ENCODE data around the gene HLA-DRB5.

HLA-DRB5 gene

DNA sequence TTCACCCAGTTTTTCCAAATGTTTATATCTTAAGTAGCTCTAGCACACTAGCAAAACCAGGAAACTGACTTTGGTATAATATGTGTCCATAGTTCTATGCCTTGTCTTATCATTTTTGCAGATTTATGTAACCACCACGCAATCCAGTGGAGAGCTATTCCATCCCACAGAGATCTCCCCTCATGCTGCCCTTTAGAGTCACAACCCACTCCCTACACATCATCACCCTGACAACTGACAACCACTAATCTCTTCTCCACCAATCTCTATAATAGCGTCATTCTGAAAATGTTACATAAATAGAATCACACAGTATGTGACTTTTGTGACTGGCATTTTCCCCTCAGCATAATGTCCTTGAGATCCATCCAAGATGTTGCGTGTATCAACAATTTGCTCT is 29.1 kb downstream of the HLA-DRB5 start:
- Histone ChIP-seq H3K36me3 (ENCODE audit: control insufficient read depth, low read length) (no peaks in the 10 kb centered on the region), H3F3A (ENCODE audit: control insufficient read depth, insufficient read depth) (no peaks in the 10 kb centered on the region), H3K4me3 (ENCODE audit: low read length) (no peak overlapping the region), H4K20me1 (ENCODE audit: control insufficient read depth, insufficient read depth, low read depth, low read length) (no peaks in the 10 kb centered on the region), H3K4me2 (ENCODE audit: low read length) (no peak overlapping the region), H3K27me3 (ENCODE audit: control insufficient read depth, low read length) (no peaks in the 10 kb centered on the region), H3K9me3 (ENCODE audit: control insufficient read depth, insufficient read depth, low read length) (no peaks in the 10 kb centered on the region), H3K9me2 (replicated peaks; ENCODE audit: control insufficient read depth, low read length) (no peaks in the 10 kb centered on the region), H3K4me1 (ENCODE audit: control insufficient read depth, low read length) (no peaks in the 10 kb centered on the region), H3K79me2 (ENCODE audit: control insufficient read depth, low read length) (no peaks in the 10 kb centered on the region), H3K27ac (ENCODE audit: low read depth, low read length) (no peak overlapping the region)
- TF ChIP-seq, protein P1, sequence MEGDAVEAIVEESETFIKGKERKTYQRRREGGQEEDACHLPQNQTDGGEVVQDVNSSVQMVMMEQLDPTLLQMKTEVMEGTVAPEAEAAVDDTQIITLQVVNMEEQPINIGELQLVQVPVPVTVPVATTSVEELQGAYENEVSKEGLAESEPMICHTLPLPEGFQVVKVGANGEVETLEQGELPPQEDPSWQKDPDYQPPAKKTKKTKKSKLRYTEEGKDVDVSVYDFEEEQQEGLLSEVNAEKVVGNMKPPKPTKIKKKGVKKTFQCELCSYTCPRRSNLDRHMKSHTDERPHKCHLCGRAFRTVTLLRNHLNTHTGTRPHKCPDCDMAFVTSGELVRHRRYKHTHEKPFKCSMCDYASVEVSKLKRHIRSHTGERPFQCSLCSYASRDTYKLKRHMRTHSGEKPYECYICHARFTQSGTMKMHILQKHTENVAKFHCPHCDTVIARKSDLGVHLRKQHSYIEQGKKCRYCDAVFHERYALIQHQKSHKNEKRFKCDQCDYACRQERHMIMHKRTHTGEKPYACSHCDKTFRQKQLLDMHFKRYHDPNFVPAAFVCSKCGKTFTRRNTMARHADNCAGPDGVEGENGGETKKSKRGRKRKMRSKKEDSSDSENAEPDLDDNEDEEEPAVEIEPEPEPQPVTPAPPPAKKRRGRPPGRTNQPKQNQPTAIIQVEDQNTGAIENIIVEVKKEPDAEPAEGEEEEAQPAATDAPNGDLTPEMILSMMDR (IDR thresholded peaks at IDR 0.05; ENCODE audit: low read depth, low read length, poor library complexity, severe bottlenecking), result no peak
- TF ChIP-seq EZH2phosphoT487 (IDR thresholded peaks at IDR 0.05; ENCODE audit: borderline replicate concordance, low read length), result no peak

DNA sequence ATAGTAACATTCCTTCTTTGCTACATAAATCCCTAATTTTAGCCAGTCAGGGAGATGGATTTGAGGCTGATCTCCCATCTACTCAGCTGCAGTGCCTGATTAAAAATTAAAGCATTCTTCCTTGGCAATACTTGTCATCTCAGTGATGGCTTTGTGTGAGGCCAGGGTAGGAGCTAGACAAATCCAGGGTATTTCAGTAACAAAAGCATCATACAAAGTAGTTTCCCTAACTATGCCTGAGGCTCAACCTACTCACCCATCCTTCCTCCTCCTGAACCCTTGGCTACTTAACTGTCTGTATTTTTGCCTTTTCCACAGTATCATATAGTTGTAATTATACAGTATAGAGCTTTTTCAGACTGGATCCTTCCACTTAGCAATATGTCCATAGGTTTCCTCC is 37.7 kb downstream of the HLA-DRB5 start:
- H3K4me1 ChIP-seq (ENCODE audit: control insufficient read depth, low read length), result peaks cover 4% of the 10 kb centered on the region; the same call in 1 of the 2 replicates
- no peaks in the 10 kb centered on the region for H3K9me2 ChIP-seq (replicated peaks; ENCODE audit: control insufficient read depth, low read length)
- no peaks in the 10 kb centered on the region; the same call in 1 of the 2 replicates for H3K27me3 ChIP-seq (ENCODE audit: control insufficient read depth, low read length)
- H3K4me3 ChIP-seq (ENCODE audit: low read length), result no peak overlapping the region
- no peaks in the 10 kb centered on the region for H3F3A ChIP-seq (ENCODE audit: control insufficient read depth, insufficient read depth)
- no peaks in the 10 kb centered on the region for H3K79me2 ChIP-seq (ENCODE audit: control insufficient read depth, low read length)
- H3K9me3 ChIP-seq (ENCODE audit: control insufficient read depth, insufficient read depth, low read length), result no peaks in the 10 kb centered on the region
- TF ChIP-seq EZH2phosphoT487 (IDR thresholded peaks at IDR 0.05; ENCODE audit: borderline replicate concordance, low read length), result no peak
- TF ChIP-seq, protein P1 (IDR thresholded peaks at IDR 0.05; ENCODE audit: low read depth, low read length, poor library complexity, severe bottlenecking), result no peak
- H3K4me2 ChIP-seq (ENCODE audit: low read length), result no peak overlapping the region
- H3K36me3 ChIP-seq (ENCODE audit: control insufficient read depth, low read length), result no peaks in the 10 kb centered on the region
- no peaks in the 10 kb centered on the region for H4K20me1 ChIP-seq (ENCODE audit: control insufficient read depth, insufficient read depth, low read depth, low read length)
- no peak overlapping the region for H3K27ac ChIP-seq (ENCODE audit: low read depth, low read length)

DNA sequence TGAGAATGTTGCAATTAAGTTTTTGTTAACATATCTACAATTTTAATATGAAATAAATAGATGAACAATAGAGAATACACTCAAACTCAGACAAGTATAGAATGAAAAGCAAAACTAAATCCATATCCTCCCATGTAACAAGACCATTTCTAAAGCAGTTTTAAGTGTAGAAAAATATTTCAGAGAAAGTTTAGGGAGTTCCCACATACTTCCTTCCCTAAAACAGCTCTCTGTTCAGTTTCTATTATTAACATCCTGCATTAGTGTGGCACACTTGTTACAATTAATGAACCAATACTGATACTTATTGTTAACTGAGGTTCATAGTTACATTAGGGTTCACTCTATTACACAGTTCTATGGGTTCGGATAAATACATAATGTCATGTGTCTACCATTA is 38.4 kb downstream of the HLA-DRB5 start:
- H3K4me1 ChIP-seq (ENCODE audit: control insufficient read depth, low read length), result peaks cover 4% of the 10 kb centered on the region; the same call in 1 of the 2 replicates

More for the DNA sequence above, 38.4 kb downstream of the HLA-DRB5 start:
- Histone ChIP-seq H3F3A (ENCODE audit: control insufficient read depth, insufficient read depth) (no peaks in the 10 kb centered on the region), H3K9me2 (replicated peaks; ENCODE audit: control insufficient read depth, low read length) (no peaks in the 10 kb centered on the region), H3K4me2 (ENCODE audit: low read length) (no peak overlapping the region), H3K27me3 (ENCODE audit: control insufficient read depth, low read length) (no peaks in the 10 kb centered on the region; the same call in 1 of the 2 replicates), H4K20me1 (ENCODE audit: control insufficient read depth, insufficient read depth, low read depth, low read length) (no peaks in the 10 kb centered on the region), H3K79me2 (ENCODE audit: control insufficient read depth, low read length) (no peaks in the 10 kb centered on the region), H3K4me3 (ENCODE audit: low read length) (no peak overlapping the region), H3K27ac (ENCODE audit: low read depth, low read length) (no peak overlapping the region), H3K36me3 (ENCODE audit: control insufficient read depth, low read length) (no peaks in the 10 kb centered on the region), H3K9me3 (ENCODE audit: control insufficient read depth, insufficient read depth, low read length) (no peaks in the 10 kb centered on the region)
- TF ChIP-seq, protein P1 (IDR thresholded peaks at IDR 0.05; ENCODE audit: low read depth, low read length, poor library complexity, severe bottlenecking), result no peak
- TF ChIP-seq EZH2phosphoT487 (IDR thresholded peaks at IDR 0.05; ENCODE audit: borderline replicate concordance, low read length), result no peak
